Measurements from ENCODE around the gene SMARCD3. TPM values are rescaled to one million over a fixed set of nuclear protein-coding genes. Genes with fewer than 3 reads are reported as not detected.

SMARCD3 gene
- total RNA-seq, 4 donors from 2014 or later = 25.3 to 43.4 (median 40.6) TPM

DNA sequence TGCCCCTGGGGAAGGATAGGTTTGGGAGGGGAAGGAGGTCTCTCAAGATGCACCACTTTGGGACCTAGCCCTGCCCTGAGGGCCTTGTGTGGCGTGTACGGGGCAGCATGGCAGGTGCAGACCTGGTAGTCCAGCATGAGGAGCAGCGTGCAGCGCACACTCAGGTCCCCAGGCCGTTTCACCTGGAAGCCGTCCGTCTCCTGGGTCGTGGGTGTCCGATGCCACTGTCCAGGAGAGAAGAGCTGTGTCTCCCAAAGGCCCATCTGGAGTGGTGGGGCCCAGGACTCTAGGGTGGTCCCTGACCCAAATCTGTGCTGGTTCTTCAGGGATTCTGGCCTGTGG, 6.8 kb downstream of the SMARCD3 start:
- Histone ChIP-seq H3K4me3 (no peak overlapping the region), H3K36me3 (peaks cover 17 to 61% (median 55%) of the 10 kb centered on the region in 4 donors), H3K4me1 (peaks cover 39 to 44% (median 40%) of the 10 kb centered on the region in 4 donors), H3K9me3 (no peaks in the 10 kb centered on the region), H3K27me3 (peaks cover 0 to 12% (median 0%) of the 10 kb centered on the region in 4 donors), H3K27ac (replicated peaks in 1 of 4) (no peak overlapping the region)
- no peak for TF ChIP-seq POLR2A (IDR thresholded peaks at IDR 0.05; ENCODE audit: low read depth)
- TF ChIP-seq POLR2AphosphoS5 (IDR thresholded peaks at IDR 0.05) = no peak
- TF ChIP-seq EP300 (IDR thresholded peaks at IDR 0.05) = no peak
- TF ChIP-seq, protein P1, sequence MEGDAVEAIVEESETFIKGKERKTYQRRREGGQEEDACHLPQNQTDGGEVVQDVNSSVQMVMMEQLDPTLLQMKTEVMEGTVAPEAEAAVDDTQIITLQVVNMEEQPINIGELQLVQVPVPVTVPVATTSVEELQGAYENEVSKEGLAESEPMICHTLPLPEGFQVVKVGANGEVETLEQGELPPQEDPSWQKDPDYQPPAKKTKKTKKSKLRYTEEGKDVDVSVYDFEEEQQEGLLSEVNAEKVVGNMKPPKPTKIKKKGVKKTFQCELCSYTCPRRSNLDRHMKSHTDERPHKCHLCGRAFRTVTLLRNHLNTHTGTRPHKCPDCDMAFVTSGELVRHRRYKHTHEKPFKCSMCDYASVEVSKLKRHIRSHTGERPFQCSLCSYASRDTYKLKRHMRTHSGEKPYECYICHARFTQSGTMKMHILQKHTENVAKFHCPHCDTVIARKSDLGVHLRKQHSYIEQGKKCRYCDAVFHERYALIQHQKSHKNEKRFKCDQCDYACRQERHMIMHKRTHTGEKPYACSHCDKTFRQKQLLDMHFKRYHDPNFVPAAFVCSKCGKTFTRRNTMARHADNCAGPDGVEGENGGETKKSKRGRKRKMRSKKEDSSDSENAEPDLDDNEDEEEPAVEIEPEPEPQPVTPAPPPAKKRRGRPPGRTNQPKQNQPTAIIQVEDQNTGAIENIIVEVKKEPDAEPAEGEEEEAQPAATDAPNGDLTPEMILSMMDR (IDR thresholded peaks at IDR 0.05) = no peak
- WGBS = 88% methylated on average over 8 of the region's 9 CpGs
- intact Hi-C loops (cut with DNase I) = loop anchor here (10.0 kb wide), 1 partner anchor 117 kb away; no protein-coding TSS in a partner anchor
- no peak for DNase-seq (ENCODE audit: extremely low spot score)

DNA sequence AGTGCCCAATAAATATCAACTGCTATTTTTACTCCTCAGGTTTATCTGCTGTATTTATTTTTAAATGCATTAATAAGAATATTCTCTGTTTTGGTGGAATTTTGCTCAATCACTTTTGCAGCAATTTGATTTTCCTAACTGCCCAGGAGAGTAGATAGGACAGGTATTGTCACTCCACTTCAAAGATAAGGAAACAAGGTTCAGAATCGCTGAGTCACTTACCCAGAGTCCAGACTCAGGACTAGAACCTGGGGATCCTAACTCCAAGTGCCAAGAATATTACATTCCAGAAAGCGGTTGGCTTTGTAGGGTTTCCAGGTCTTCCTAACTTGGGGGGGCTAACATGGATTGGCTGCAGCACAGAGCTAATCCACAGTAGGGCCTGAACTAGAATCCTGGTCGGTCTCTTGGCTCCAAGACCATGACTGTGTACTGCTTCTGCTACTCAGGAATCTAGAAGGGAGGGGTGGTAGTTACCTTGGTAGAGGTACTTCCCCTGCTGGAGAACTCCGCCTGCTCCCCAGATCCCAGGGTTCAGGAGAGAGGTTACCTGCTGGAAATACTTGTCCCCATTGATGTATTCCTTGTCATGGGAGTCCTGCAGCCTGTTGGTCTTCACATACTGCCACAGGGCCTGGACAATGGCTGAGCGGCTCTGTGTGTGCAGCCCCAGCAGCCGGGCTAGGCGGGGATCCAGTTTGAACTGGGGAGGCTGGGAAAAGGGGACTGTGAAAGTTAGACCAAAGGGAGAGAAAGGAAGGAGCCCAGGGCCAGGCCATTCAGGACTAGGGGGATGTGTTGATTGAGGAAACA, 7.3 kb downstream of the SMARCD3 start:
- intact Hi-C loops (cut with DNase I) = loop anchor here (10.0 kb wide), 1 partner anchor 116 kb away; no protein-coding TSS in a partner anchor
- peaks cover 33 to 39% (median 34%) of the 10 kb centered on the region in 4 donors for H3K4me1 ChIP-seq
- H3K9me3 ChIP-seq = no peaks in the 10 kb centered on the region
- peaks cover 0 to 12% (median 0%) of the 10 kb centered on the region in 4 donors for H3K27me3 ChIP-seq
- TF ChIP-seq EP300 (IDR thresholded peaks at IDR 0.05) = no peak
- no peak for TF ChIP-seq POLR2A (IDR thresholded peaks at IDR 0.05; ENCODE audit: low read depth)
- TF ChIP-seq, protein P1 (IDR thresholded peaks at IDR 0.05) = no peak
- no peak for DNase-seq (ENCODE audit: extremely low spot score)
- H3K36me3 ChIP-seq = peaks cover 17 to 66% (median 61%) of the 10 kb centered on the region in 4 donors
- H3K4me3 ChIP-seq = no peak overlapping the region
- 91% methylated on average over 6 of the region's 7 CpGs for WGBS
- H3K27ac ChIP-seq (replicated peaks in 1 of 4) = no peak overlapping the region

DNA sequence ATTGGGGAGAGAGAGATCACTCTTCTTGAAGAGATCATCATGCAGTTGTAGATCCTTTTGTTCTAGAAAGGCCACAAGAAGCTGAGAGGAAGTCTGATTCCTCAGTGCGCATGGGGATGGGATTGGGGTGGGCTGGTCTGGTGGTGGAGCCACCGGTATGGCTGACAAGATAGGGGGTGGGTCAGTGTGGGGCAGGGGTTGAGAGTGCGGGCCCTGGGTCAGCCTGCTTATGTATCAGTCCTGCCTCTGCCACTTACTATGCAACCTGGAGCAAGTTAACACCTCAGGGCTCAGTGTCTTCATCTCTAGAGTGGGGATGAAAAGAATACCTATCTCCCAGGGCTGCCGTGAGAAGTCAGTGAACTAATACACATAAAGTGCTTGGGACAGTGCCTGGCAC, 8.0 kb downstream of the SMARCD3 start:
- no peak overlapping the region for H3K4me3 ChIP-seq
- 82% methylated on average over 4 of the region's 4 CpGs for WGBS
- no peak for DNase-seq (ENCODE audit: extremely low spot score)
- no peak overlapping the region for H3K27ac ChIP-seq (replicated peaks in 1 of 4)
- intact Hi-C loops (cut with DNase I) = loop anchor here (10.0 kb wide), 1 partner anchor 116 kb away; no protein-coding TSS in a partner anchor
- TF ChIP-seq POLR2AphosphoS5 (IDR thresholded peaks at IDR 0.05) (no peak), EP300 (IDR thresholded peaks at IDR 0.05) (no peak), POLR2A (IDR thresholded peaks at IDR 0.05; ENCODE audit: low read depth) (no peak)
- TF ChIP-seq, protein P1 (IDR thresholded peaks at IDR 0.05) = no peak
- H3K27me3 ChIP-seq = peaks cover 0 to 10% (median 0%) of the 10 kb centered on the region in 4 donors
- H3K9me3 ChIP-seq = no peaks in the 10 kb centered on the region
- H3K36me3 ChIP-seq = peaks cover 17 to 72% (median 67%) of the 10 kb centered on the region in 4 donors
- peaks cover 27 to 39% (median 28%) of the 10 kb centered on the region in 4 donors for H3K4me1 ChIP-seq

DNA sequence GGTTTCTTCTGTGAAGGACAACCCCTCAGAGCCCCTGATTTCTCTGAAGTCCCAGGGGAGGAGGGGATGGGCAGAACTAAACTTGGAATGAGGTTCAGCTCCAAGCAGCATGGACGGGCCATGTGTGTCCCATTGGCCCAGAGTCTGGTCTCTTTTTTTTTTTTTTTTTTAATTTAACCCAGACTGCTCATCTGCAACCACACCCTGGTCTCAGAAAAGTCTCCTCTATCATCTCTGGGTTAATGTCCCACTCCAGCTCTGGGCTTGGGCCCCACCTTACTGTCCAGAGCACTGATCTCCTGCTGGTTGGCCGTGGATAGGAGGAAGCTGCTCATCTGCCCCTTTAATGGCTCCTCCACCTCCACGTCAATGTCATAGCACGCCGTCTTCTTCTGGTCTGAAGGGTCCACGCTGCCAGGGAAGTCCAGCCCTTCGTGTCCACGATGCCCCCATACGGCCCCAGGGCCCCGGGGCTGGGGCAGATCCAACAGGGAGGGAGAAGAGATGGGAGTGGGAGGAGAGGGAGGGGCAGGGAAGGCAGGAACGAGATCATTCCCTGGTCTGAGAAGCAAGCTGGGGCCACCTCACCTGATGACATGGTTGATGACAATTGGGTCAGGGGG, 8.5 kb downstream of the SMARCD3 start:
- peaks cover 17 to 78% (median 73%) of the 10 kb centered on the region in 4 donors for H3K36me3 ChIP-seq
- peaks cover 0 to 4% (median 0%) of the 10 kb centered on the region in 4 donors for H3K27me3 ChIP-seq
- intact Hi-C loops (cut with DNase I) = loop anchor here (10.0 kb wide), 1 partner anchor 115 kb away; no protein-coding TSS in a partner anchor
- peaks cover 21 to 39% (median 23%) of the 10 kb centered on the region in 4 donors for H3K4me1 ChIP-seq
- no peaks in the 10 kb centered on the region for H3K9me3 ChIP-seq
- TF ChIP-seq EP300 (IDR thresholded peaks at IDR 0.05) (no peak), POLR2A (IDR thresholded peaks at IDR 0.05; ENCODE audit: low read depth) (no peak), POLR2AphosphoS5 (IDR thresholded peaks at IDR 0.05) (no peak)
- TF ChIP-seq, protein P1 (IDR thresholded peaks at IDR 0.05) = no peak
- no peak overlapping the region for H3K4me3 ChIP-seq
- no peak for DNase-seq (ENCODE audit: extremely low spot score)
- WGBS = 64% methylated on average over 11 of the region's 11 CpGs
- H3K27ac ChIP-seq (replicated peaks in 1 of 4) = peak overlapping the region in 1 of 4 donors; percentile 15

Measured in esophagus muscularis mucosa (tissue), 4 donors.